ENCODE measurements around the gene MAD1L1. TPM values are rescaled to one million over a fixed set of nuclear protein-coding genes. Genes with fewer than 3 reads are reported as not detected.

MAD1L1 gene
- total and polyA plus RNA-seq, 2 donors, result 23.1 to 27.4 TPM

GRCh38 chr7:1814089-1814811 is 418.5 kb downstream of the MAD1L1 start:
- no peak overlapping the region for H3K4me3 ChIP-seq (ENCODE audit: low read depth, low read length)
- no peak for DNase-seq (ENCODE audit: extremely low spot score)
- H3K27ac ChIP-seq (ENCODE audit: low read depth), result no peak overlapping the region
- H3K4me1 ChIP-seq (ENCODE audit: insufficient read depth), result no peaks in the 10 kb centered on the region
- H3K36me3 ChIP-seq (ENCODE audit: insufficient read depth), result no peaks in the 10 kb centered on the region
- 90% methylated on average over 22 of the region's 22 CpGs for WGBS

GRCh38 chr7:1813394-1814088 is 419.2 kb downstream of the MAD1L1 start:
- no peaks in the 10 kb centered on the region for H3K36me3 ChIP-seq (ENCODE audit: insufficient read depth)
- WGBS, result 92% methylated on average over 18 of the region's 18 CpGs
- H3K27ac ChIP-seq (ENCODE audit: low read depth), result no peak overlapping the region
- no peak overlapping the region for H3K4me3 ChIP-seq (ENCODE audit: low read depth, low read length)
- no peaks in the 10 kb centered on the region for H3K4me1 ChIP-seq (ENCODE audit: insufficient read depth)
- no peak for DNase-seq (ENCODE audit: extremely low spot score)

- DNase-seq (ENCODE audit: extremely low spot score), result no peak
- Histone ChIP-seq H3K4me1 (ENCODE audit: insufficient read depth) (no peaks in the 10 kb centered on the region), H3K4me3 (ENCODE audit: low read depth, low read length) (no peak overlapping the region), H3K36me3 (ENCODE audit: insufficient read depth) (no peaks in the 10 kb centered on the region), H3K27ac (ENCODE audit: low read depth) (no peak overlapping the region)
- 48% methylated on average over 33 of the region's 33 CpGs for WGBS
Measured at GRCh38 chr7:1812509-1813393, 420.0 kb downstream of the MAD1L1 start.

DNA sequence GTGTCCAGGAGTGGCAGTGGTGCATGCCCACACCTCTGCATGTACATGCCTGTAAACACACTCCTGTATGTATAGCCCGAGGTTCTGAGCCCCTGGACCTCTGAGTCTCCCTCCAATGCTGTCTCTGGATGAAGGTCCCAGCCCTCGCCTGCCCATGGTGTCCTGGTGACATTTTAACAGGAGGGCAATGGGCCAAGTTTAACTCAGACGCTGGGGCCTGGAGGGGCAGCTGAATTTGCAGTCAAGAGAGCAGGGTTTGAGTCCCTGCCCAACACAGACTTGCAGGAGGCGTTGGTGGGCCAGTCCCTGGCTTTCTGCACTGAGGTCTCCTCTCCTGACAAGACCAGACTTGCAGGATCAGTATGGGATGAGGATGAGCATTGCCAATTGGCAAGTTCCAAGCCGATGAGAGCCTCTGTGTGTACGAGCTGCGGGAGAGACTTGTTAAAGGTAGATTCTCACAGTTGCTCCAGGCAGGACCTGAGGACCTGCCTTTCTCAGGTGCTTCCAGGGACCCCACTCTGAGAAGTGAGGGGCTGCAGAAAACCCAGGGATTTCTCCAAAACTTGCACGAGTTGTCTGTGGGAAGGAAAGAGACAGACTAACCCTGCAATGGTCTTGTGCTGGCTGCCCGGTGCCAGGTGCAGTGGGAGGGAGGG is 420.8 kb downstream of the MAD1L1 start:
- no peaks in the 10 kb centered on the region for H3K36me3 ChIP-seq (ENCODE audit: insufficient read depth)
- no peaks in the 10 kb centered on the region for H3K4me1 ChIP-seq (ENCODE audit: insufficient read depth)
- no peak for DNase-seq (ENCODE audit: extremely low spot score)
- WGBS, result 36% methylated on average over 9 of the region's 9 CpGs
- H3K27ac ChIP-seq (ENCODE audit: low read depth), result no peak overlapping the region
- H3K4me3 ChIP-seq (ENCODE audit: low read depth, low read length), result no peak overlapping the region

DNA sequence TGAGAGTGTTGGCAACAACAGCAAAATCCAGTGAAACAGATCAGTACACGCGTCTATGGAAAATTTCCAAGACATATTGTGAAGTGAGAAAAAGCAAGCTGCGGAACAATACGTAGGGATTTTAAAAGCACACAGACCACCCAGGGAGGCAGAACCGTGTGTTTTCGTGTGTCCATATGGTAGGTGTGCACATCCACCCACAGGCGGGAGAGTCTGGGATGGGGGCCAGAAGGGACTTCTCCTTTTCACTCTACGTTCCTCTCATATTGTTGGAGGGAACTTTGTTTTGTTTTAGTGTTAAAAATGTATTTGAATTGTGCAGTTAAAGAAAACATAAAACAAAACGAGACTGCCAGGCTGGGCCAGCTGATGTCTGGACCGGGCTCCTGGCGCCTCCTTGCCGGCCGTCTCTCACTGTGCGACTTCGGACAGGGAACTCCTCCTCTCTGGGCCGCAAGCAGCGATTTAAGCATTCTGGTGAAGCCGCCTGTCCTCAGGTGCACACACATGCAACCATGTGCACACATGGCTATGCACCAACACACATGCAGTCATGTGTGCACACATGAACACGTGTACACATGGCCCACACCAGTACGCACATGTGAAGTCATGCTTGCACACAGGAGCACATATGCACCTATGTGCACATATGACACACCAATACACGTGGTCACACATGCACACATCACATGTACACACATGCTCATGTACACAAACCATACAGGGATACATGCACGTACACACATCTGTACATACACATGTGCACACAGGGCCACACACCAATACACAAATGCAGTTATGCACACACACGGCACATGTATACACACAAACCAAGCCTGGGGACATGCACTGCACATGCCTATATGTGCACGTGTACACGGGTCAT is 421.5 kb downstream of the MAD1L1 start:
- H3K4me3 ChIP-seq (ENCODE audit: low read depth, low read length), result no peak overlapping the region
- WGBS, result 43% methylated on average over 25 of the region's 25 CpGs
- no peaks in the 10 kb centered on the region for H3K4me1 ChIP-seq (ENCODE audit: insufficient read depth)
- DNase-seq (ENCODE audit: extremely low spot score), result peak; percentile 80
- H3K27ac ChIP-seq (ENCODE audit: low read depth), result no peak overlapping the region
- H3K36me3 ChIP-seq (ENCODE audit: insufficient read depth), result no peaks in the 10 kb centered on the region

DNA sequence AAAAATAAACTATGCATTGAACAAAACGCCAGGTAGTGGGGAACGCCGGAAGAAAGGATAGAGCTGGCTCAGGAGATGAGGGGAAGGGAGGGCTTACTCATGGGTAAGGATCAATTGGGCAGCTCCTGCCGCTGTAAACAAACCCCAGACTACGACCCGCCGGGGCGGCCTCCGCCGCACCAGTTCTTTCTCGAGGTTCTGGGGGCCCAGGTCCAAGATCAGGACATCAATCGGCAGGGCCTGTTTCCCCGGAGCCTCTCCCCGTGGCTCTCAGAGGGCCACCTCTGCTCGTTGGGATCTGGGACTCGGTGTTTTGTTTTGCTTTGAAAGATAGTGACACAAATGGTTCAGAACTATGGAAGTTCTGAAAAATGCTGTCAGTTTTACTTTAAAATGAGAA is 422.2 kb downstream of the MAD1L1 start:
- 38% methylated on average over 16 of the region's 16 CpGs for WGBS
- Histone ChIP-seq H3K4me3 (ENCODE audit: low read depth, low read length) (no peak overlapping the region), H3K4me1 (ENCODE audit: insufficient read depth) (no peaks in the 10 kb centered on the region), H3K36me3 (ENCODE audit: insufficient read depth) (no peaks in the 10 kb centered on the region), H3K27ac (ENCODE audit: low read depth) (no peak overlapping the region)
- DNase-seq (ENCODE audit: extremely low spot score), result no peak

DNA sequence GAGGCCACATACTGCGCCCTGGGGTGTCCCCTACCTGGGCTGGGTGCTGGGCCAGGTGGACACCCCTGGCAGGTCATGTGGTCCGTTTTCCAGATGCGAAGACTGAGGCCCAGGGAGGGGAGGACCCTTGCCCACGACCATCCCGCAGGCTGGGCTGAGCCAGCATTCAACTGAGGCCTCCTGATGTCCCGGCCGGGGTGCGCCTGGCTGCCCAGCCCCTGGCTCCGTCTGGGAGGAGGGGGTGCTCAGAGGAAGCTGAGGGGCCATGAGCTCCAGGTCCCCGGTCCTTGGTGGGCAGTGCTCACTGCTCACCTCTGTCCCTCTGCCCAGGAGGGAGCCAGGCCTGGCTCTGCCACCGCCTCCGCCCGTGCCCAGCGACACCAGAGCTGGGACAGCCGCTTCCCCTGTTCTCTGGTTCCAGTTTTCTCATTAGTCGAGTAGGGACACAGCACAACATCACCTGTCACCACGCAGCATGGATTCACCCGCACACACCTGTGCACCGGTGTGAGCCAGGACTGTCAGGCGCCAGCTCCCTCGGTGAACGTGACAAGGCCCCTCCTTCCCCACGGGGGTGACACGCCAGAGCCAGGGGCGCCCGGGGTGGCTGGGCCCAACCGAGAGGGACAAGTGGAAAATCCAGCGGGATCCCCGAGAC is 423.0 kb downstream of the MAD1L1 start:
- 93% methylated on average over 29 of the region's 29 CpGs for whole genome bisulfite sequencing
- DNase-seq (ENCODE audit: extremely low spot score), result no peak
- H3K36me3 ChIP-seq (ENCODE audit: insufficient read depth), result no peaks in the 10 kb centered on the region

DNA sequence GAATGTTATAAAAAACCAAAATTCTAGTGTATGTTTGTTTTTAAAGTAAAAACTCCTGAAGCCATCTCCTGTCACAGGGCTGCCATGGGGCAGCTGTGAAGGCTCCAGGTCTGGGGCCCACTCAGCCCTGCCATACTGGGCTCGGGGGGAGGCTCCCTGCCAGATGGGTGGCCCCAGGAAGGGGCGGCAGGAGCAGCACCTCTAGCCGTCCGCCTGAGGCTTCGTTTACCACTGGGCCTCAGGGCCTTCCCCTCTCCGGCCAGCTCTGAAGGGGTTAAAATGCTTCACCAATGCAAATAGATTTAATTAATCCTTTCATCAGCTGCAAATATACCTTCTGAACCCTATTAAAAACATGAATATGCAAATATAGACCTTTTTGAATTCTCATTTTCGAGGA is 423.7 kb downstream of the MAD1L1 start:
- no peak for DNase-seq (ENCODE audit: extremely low spot score)
- no peaks in the 10 kb centered on the region for H3K4me1 ChIP-seq (ENCODE audit: insufficient read depth)
- no peak overlapping the region for H3K27ac ChIP-seq (ENCODE audit: low read depth)
- no peak overlapping the region for H3K4me3 ChIP-seq (ENCODE audit: low read depth, low read length)
- 88% methylated on average over 7 of the region's 7 CpGs for WGBS
- no peaks in the 10 kb centered on the region for H3K36me3 ChIP-seq (ENCODE audit: insufficient read depth)

More for the DNA sequence above, 423.0 kb downstream of the MAD1L1 start:
- Histone ChIP-seq H3K27ac (ENCODE audit: low read depth) (no peak overlapping the region), H3K4me3 (ENCODE audit: low read depth, low read length) (no peak overlapping the region), H3K4me1 (ENCODE audit: insufficient read depth) (no peaks in the 10 kb centered on the region)

- 93% methylated on average over 26 of the region's 26 CpGs for WGBS
- Histone ChIP-seq H3K4me1 (ENCODE audit: insufficient read depth) (no peaks in the 10 kb centered on the region), H3K36me3 (ENCODE audit: insufficient read depth) (no peaks in the 10 kb centered on the region), H3K4me3 (ENCODE audit: low read depth, low read length) (no peak overlapping the region), H3K27ac (ENCODE audit: low read depth) (no peak overlapping the region)
- DNase-seq (ENCODE audit: extremely low spot score), result no peak
Measured at GRCh38 chr7:1807821-1808600, 424.7 kb downstream of the MAD1L1 start.

DNA sequence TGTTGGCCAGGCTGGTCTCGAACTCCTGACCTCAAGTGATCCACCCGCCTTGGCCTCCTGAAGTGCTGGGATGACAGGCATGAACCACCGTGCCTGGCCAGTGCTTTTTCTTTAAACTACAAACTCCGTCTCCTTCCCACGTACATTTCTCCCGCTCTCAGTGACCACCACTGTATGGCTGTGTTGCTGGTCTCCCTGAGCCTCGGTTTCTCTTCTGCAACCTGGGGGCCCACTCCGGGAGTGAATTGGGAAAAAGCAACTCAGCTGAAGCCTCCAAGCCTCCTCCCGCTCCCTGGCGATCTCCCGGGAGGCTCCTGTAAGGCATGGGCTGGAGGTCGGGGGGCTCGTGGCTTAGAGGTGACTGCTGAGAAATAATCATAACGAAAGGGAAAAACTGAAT is 426.4 kb downstream of the MAD1L1 start:
- WGBS, result 76% methylated on average over 14 of the region's 14 CpGs
- no peaks in the 10 kb centered on the region for H3K4me1 ChIP-seq (ENCODE audit: insufficient read depth)
- no peak overlapping the region for H3K27ac ChIP-seq (ENCODE audit: low read depth)
- DNase-seq (ENCODE audit: extremely low spot score), result no peak
- H3K4me3 ChIP-seq (ENCODE audit: low read depth, low read length), result no peak overlapping the region
- H3K36me3 ChIP-seq (ENCODE audit: insufficient read depth), result no peaks in the 10 kb centered on the region

GRCh38 chr7:1804310-1804709 is 428.4 kb downstream of the MAD1L1 start:
- whole genome bisulfite sequencing, result 89% methylated on average over 21 of the region's 21 CpGs
- no peak for DNase-seq (ENCODE audit: extremely low spot score)
- no peaks in the 10 kb centered on the region for H3K4me1 ChIP-seq (ENCODE audit: insufficient read depth)
- no peaks in the 10 kb centered on the region for H3K36me3 ChIP-seq (ENCODE audit: insufficient read depth)
- H3K27ac ChIP-seq (ENCODE audit: low read depth), result no peak overlapping the region
- no peak overlapping the region for H3K4me3 ChIP-seq (ENCODE audit: low read depth, low read length)

DNA sequence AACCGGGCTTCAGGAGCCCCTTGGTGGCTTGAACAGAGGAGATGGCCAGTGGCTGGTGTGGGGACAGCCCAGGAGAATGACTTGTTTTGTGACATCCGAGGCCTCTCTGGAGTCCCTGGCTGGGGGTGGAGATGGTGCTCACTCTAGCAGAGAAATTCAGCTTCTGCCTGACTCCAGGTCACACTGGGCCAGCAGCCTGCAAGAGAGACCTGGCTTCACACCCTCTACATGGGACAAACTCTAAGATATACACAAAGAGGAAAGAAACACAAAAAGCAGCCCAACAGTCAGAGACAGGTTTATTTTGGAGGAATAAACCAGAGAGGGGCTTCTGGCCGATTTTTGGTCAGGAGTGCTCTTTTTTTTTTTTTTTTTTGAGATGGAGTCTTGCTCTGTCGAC is 429.8 kb downstream of the MAD1L1 start:
- 80% methylated on average over 4 of the region's 4 CpGs for WGBS
- Histone ChIP-seq H3K36me3 (ENCODE audit: insufficient read depth) (no peaks in the 10 kb centered on the region), H3K4me3 (ENCODE audit: low read depth, low read length) (no peak overlapping the region), H3K4me1 (ENCODE audit: insufficient read depth) (no peaks in the 10 kb centered on the region), H3K27ac (ENCODE audit: low read depth) (no peak overlapping the region)
- DNase-seq (ENCODE audit: extremely low spot score), result no peak

Measured in urinary bladder (tissue), 4 donors.